Measurements from ENCODE around the gene LRRC4C.

DNA sequence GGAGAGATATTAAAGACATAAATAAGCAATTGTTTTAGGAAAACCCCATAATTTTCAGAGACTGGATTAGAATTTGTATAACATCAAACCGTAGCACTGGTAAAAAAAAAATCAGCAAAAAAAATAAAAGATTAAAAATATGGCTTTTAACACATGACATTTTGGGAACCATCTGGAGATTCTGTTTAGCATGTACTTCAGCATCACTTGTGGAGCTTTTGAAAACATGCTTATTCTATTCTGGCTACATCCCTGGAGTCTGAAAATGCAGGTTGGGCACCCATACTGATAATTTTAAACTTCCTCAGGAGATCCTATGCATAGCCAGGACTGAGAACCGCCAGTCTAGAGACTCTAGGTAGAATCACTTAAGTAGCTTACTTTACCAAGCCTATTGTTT, 1190.9 kb downstream of the LRRC4C start:
- TF ChIP-seq, protein P1, sequence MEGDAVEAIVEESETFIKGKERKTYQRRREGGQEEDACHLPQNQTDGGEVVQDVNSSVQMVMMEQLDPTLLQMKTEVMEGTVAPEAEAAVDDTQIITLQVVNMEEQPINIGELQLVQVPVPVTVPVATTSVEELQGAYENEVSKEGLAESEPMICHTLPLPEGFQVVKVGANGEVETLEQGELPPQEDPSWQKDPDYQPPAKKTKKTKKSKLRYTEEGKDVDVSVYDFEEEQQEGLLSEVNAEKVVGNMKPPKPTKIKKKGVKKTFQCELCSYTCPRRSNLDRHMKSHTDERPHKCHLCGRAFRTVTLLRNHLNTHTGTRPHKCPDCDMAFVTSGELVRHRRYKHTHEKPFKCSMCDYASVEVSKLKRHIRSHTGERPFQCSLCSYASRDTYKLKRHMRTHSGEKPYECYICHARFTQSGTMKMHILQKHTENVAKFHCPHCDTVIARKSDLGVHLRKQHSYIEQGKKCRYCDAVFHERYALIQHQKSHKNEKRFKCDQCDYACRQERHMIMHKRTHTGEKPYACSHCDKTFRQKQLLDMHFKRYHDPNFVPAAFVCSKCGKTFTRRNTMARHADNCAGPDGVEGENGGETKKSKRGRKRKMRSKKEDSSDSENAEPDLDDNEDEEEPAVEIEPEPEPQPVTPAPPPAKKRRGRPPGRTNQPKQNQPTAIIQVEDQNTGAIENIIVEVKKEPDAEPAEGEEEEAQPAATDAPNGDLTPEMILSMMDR (IDR thresholded peaks at IDR 0.05), result no peak
- TF ChIP-seq POLR2AphosphoS5 (IDR thresholded peaks at IDR 0.05; ENCODE audit: low read depth, low read length), result no peak
- no peak for TF ChIP-seq REST (IDR thresholded peaks at IDR 0.05; ENCODE audit: insufficient read depth in 1 of 2, low read depth in 2 of 2, low read length in 1 of 2)
- TF ChIP-seq TCF7L2 (IDR thresholded peaks at IDR 0.05; ENCODE audit: low read depth, low read length), result no peak

Data from Panc1 (cell line).